ENCODE data around the gene OLR1.
"Not testable (repeated sequence)": the region's sequence is repeated elsewhere in the genome, so short reads cannot be mapped to it uniquely, and the experiment has no call there.

Gene OLR1

GRCh38 chr12:10190558-10191388 is 18.8 kb upstream of the OLR1 start:
- DNase-seq: peak; percentile 36 to 46

DNA sequence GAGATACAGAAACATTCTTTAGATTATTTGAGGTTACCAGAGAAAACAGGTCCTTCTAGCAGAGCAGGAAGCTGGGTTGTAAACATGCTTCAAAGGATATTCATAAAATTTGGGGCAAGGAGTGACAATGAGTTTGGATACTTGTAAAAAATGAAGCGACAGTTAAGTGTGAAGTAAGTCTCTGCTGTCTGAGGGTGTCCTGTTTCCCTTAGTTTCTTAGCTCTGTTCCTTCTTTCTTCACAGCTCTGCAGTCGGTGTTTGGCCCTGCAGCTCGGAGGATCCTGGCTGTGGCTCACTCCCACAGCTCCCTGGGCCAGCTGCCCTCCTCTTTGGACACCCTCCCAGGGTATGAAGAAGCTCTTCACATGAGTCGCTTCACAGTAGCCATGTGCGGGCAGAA is 17.7 kb upstream of the OLR1 start:
- no peak for DNase-seq

GRCh38 chr12:10186958-10187357 is 15.0 kb upstream of the OLR1 start:
- not testable (repeated sequence) for DNase-seq

- no peak for DNase-seq
These were observed 14.4 kb upstream of the OLR1 start for GRCh38 chr12:10186299-10186698.

DNA sequence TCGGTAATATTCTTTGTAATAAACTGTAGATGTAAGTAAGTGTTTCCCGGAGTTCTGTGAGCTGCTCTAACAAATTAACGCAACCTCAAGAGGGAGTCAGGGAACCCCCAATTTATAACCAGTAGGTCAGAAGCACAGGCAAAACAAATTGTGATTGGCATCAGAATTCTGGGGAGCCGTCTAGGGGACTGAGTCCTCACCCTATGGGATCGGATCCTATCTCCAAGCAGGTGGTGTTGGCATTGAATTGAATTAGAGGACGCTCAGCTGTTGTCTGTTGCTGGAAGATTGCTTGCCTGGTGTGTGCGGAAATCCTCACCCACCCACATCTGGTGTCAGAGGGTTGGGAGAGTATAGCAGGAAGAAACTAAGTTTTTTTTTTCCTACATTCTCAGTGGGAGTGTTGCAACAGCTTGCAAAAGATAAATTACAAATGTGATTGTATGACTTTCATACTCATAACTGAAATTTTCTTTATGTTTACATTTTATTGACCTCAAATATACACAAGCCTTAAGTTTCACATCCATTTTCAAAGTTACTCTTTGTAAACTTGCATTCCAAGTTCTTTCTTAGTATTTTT is 12.4 kb upstream of the OLR1 start:
- DNase-seq: no peak

- DNase-seq: no peak
These were observed 10.6 kb upstream of the OLR1 start for GRCh38 chr12:10182354-10183049.

DNA sequence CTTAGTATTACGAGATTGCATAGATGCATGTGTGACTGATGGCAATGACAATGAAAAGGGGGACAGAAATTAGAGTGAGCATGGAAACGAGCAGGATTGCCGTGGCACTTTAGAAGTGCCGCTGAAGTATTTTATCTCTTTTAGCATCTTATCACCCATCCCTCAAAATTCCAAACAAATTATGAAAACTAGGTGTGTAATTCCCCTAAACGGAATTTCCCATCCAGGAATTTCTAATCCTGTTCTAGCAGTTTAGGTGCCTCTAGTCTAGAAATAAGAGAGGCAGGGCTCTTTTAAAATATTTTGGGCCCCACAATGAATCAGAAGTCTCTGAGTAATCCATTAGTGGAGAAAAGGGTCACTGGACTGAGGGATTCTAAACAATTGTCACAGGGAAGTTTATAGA is 7.8 kb upstream of the OLR1 start:
- DNase-seq: no peak

DNA sequence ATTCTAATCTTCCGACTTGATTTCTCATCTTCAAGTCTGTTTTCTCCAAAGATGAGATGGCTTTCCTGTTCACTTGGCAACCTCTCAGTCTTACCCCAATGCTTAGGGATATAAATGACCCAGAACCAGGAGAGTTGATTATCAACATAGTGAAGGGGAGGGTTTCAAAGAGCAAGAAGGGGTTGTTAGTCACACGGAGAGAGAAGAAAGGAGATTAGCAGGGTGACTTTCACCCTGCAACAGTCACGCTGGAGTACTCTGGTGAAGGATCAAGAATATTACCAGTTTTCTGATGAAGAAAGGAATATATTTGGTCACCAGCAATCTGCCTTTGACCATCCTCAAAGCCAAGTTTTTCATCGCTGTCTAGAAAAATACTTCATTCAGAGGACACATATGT is 6.9 kb upstream of the OLR1 start, which contains the start of gene TMEM52B:
TSS of gene TMEM52B (plus strand) at position 212 of the 400 bp plus-strand sequence. CDS start 543 bp downstream, outside the sequence.
- no peak for DNase-seq

GRCh38 chr12:10175846-10176636 is 4.1 kb upstream of the OLR1 start:
- no peak for DNase-seq

GRCh38 chr12:10174986-10175614 is 3.2 kb upstream of the OLR1 start:
- no peak for DNase-seq

GRCh38 chr12:10170216-10170615 is 1.7 kb downstream of the OLR1 start:
- DNase-seq: no peak

DNA sequence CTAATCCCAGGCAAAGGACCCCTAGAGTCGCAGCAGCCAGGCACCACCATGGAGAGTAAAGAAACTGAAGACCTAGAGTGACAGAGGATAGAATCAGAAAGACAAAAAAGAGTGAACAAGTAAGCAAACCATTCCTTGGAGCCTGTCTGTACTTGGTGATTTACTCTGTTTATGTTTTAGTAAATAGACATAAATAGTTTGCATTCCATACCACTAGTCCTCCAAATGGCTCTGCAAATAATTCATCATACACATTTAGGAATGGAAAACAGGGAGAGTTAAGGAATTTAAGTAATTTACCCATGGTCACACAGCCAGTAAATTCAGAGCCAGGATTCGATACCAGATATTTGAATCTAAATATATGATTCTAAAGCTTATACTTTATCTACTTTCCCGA is 2.8 kb downstream of the OLR1 start:
- no peak for DNase-seq

- no peak for DNase-seq
These were observed 4.3 kb downstream of the OLR1 start for GRCh38 chr12:10167599-10167998.

- no peak for DNase-seq
These were observed 6.5 kb downstream of the OLR1 start for GRCh38 chr12:10165421-10165820.

DNA sequence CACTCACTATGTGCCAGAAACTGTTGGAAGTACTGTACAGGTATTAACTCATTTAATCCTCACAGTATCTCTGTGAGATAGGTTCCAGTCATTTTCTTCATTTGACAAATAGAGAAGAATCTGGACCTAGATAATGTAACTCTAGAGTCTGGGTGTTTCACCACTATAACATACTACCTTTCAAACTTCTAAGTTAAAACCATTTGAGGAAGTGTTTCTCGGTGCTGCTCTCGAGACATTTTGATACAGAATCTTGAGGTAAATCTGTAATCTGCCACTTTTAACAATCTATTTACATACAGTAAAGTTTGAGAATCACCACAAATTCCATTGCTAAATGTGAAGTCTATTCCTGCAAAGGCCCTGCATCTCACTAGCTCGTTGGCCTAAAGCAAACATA is 8.8 kb downstream of the OLR1 start:
- no peak for DNase-seq

GRCh38 chr12:10160617-10161385 is 11.1 kb downstream of the OLR1 start:
- DNase-seq: no peak

GRCh38 chr12:10159280-10159679 is 12.7 kb downstream of the OLR1 start:
- no peak for DNase-seq

GRCh38 chr12:10158406-10158805 is 13.5 kb downstream of the OLR1 start:
- DNase-seq: no peak

- DNase-seq: no peak
These were observed 16.0 kb downstream of the OLR1 start for GRCh38 chr12:10155966-10156365.

DNA sequence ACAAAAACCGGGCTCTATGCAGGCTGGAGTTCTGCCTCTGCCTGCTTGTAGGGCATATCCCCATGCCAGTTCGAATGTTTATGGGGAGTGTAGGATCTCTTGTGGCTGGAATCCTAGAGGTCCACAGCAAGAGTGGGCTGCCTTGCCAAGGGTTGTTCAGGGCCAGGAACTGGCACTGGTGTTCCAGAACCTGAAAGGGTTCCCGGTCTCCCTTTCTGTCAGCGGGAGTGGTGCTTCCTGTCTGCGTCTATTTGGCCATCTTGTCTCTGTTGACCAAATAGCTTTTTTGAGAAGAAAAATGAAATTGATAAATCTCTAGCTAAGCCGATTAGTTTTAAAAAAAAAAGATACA is 17.8 kb downstream of the OLR1 start:
- DNase-seq: no peak

- peak; percentile 47 to 60 for DNase-seq
These were observed 18.4 kb downstream of the OLR1 start for GRCh38 chr12:10153271-10154144.
